ENCODE measurements around the gene NEGR1. TPM values are rescaled to one million over a fixed set of nuclear protein-coding genes. Genes with fewer than 3 reads are reported as not detected.

The NEGR1 gene
- polyA plus RNA-seq, 3 donors, result 1.6 to 45.8 (median 10.3) TPM

DNA sequence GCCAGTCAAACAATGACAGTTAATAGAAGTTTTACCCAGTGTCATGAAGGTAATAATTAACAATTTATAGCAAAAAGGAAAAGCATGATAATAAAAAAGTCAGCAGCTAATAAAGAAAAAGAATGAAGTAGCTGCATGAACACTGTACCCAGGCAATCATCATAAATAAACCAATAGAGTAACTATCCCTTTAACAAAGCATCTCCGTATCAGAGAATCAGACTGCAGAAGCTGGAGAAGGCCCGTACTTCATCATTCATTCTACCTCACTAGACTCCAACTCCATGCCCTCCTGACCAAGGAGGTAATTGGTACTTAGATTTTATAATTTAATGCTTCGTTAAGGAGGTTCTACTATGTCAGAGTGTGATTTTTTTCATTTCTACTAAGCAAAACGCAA, 140.5 kb downstream of the NEGR1 start:
- 69 to 89% (median 83%) methylated on average over 4 of the region's 4 CpGs for WGBS, 3 donors

DNA sequence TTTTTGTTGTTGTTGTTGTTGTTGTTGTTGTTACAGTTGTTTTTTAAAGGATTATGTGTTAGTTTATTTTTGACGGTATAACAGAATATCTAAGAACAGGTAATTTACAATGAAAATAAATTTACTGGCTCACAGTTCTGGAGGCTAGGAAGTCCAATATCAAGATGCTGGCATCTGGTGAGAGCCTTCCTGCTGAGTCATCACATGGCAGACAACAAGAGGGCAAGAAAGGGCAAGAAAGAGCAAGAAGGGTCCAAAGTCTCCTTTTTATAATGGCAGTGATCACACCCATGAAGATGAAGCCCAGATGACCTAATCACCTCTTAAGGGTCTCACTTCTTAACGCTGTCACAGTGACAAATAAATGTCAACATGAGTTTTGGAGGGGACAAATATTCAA, 142.1 kb downstream of the NEGR1 start:
- 71 to 78% (median 75%) methylated on average over 2 of the region's 2 CpGs for WGBS, 3 donors

More for the DNA sequence above, 140.5 kb downstream of the NEGR1 start:
- H3K27ac ChIP-seq (ENCODE audit: low read depth, low read length), result no peak overlapping the region

DNA sequence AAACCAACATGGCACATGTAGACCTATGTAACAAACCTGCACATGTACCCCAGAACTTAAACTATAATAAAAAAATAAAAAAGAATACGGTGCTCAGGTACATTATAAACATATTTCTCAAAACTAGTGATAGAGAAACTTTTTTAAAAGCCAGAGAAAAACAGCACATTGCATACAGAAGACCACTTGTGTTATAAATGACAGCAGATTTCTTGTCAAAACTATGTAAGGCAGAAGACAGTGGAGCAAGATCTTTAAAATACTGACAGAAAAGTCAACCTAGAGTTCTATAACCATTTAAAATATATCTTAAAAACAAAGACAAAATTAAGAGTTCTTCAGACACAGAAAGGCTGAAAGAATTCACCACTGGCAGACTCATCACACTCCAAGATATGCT, 144.7 kb downstream of the NEGR1 start:
- WGBS, 3 donors, result 80 to 91% (median 83%) methylated on average over 1 of the region's 1 CpG
- H3K27ac ChIP-seq (ENCODE audit: low read depth, low read length), result no peak overlapping the region

More for the DNA sequence above, 142.1 kb downstream of the NEGR1 start:
- no peak overlapping the region for H3K27ac ChIP-seq (ENCODE audit: low read depth, low read length)

DNA sequence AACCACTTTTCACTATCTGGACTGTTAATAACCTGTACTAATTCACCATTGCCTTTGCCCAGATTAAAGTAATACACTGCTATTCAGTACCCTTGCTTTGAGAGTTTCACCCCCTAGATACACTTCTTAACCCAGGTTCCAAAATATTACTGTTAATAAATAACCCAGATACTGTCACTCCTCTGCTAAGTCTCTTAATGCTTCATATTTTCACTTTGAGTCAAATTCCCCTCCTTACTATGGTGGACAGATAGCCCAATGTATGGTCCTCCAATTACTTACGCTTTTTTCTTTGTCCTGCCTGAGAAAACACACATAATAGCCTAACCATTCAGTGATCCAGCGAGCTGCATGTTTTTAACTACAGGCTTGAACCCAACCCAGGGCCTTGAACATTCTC, 152.5 kb downstream of the NEGR1 start:
- 73 to 92% (median 88%) methylated on average over 2 of the region's 2 CpGs for WGBS, 3 donors
- H3K27ac ChIP-seq (ENCODE audit: low read depth, low read length), result no peak overlapping the region

DNA sequence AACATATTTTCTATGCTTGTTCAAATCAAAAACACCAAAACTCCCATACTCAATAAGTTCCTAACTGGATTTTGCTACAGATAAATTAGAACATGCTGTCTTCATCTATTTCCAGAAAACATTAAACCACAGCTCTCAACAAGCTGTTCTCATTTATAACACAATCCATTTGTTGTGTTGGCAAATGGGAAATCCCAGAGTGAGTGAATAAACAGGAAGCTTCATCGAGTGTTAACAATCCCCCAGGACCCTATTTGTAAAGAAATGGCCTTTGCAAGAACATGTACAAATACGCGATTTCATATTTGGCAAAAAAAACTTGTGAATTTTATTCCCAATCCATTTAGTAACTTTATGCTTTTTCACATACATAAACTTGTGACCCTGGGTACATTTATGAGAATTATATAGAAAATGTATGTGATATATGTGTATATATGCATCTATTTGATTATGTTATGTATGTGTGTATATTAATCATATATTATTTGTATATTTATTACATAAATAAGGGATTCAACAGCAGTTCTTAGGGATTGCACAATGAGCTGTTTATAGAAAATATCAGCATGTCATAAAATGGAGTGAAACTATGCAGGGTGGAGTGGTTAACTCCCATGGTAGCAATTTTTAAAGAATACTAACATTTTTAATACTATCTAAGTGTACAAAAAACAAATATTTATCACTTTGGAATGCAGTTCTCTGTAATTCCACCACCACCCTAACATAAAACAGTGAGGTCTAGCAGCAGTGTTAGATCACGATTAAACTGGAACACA, 160.0 kb downstream of the NEGR1 start:
- no peak overlapping the region for H3K27ac ChIP-seq (ENCODE audit: low read depth, low read length)
- WGBS, 3 donors, result 47 to 69% (median 58%) methylated on average over 4 of the region's 4 CpGs

DNA sequence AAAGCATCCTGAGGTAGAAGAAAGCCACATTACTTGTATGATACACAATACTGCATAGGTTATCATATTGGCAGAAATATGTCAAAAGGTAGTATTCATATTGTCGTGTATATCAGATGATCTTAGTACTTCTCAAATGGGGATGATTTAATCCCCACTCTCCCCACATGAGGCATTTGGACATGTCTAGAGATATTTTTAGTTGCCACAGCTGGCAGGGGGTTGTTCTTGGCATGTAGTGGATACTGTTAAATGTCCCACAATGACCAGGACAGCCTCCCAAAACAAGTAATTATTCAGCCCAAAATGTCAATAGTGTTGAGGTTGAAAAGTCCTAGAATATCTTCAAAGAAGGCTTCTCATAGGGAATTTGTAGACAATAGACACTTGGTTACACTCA, 162.8 kb downstream of the NEGR1 start:
- WGBS, 3 donors, result 70 to 86% (median 75%) methylated on average over 1 of the region's 1 CpG

DNA sequence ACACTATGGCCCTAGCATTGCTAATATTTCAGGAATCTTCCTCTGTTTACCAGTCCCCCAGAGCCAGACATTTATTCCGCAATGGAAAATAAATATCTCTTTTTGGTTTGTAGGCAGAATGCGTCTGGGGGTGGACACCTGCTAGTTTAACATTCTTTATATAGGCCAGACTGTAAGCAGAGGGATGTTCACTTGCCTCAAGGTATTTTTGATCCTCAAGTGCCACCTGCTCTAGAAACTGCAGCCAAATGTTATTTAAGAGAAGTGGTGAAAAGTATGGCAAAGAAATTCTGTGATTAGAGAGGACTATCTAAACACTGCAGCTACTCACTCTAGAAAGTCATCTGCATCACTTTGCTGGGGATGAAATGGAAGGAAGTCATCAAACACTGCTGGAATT, 164.7 kb downstream of the NEGR1 start:
- WGBS, 3 donors, result 80 to 94% (median 91%) methylated on average over 2 of the region's 2 CpGs

More for the DNA sequence above, 162.8 kb downstream of the NEGR1 start:
- no peak overlapping the region for H3K27ac ChIP-seq (ENCODE audit: low read depth, low read length)

DNA sequence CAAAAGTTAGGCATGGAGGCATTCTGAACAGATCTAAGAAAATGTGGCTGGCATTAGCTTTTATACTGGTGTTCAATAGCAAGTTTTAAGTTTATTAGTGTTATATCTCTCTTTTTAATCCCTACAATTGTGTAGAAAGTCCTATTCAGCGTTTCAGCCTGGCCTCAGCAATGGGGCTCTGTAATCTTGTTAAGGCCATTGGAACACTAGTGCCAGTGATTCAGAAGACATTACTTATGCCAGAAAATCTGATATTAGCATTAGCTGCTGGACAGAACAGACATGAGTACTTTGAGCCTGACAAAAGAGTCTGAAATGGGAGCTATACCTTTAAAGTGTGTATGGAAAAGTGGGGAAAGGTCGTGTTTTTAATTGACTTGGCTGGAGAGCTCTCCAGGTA, 167.0 kb downstream of the NEGR1 start:
- no peak overlapping the region for H3K27ac ChIP-seq (ENCODE audit: low read depth, low read length)
- WGBS, 3 donors, result 50 to 81% (median 78%) methylated on average over 2 of the region's 2 CpGs

More for the DNA sequence above, 164.7 kb downstream of the NEGR1 start:
- H3K27ac ChIP-seq (ENCODE audit: low read depth, low read length), result no peak overlapping the region

DNA sequence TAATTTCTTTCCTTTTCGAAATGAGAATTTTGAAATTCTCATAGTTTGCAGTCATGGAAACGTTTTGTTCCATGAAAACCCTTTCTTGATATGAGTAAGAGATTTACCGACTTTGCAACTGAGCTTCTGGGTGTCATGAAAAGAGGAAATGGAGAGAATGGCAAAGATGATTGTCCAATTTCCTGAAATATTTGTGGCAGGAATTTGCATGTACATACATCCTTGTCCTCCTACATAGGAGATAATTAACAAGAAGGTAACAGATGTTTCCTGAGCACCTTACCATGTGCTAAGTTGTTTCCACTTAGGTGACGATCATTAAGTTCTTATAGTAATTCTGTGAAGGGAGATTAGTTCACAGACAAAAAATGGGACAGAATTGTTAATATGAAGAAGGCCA, 170.7 kb downstream of the NEGR1 start:
- 56 to 64% (median 61%) methylated on average over 4 of the region's 4 CpGs for whole genome bisulfite sequencing, 3 donors
- no peak overlapping the region for H3K27ac ChIP-seq (ENCODE audit: low read depth, low read length)

DNA sequence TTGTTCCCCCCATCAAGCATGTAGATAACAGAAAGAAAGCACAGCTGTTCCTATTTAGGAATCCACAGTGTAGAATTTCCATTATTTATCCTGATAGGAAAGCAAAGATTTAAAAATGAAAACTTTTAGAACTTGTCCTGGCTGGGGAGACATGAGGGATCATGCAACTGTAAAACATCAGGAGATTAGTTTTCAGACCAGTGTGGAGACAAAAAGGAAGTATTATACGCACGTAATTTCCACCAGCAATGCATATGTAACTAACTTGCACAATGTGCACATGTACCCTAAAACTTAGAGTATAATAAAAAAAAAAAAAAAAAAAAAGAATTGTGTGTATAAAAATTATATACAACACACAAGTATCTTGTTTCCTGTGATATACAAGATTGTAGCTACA, 172.4 kb downstream of the NEGR1 start:
- 25 to 74% (median 39%) methylated on average over 2 of the region's 2 CpGs for WGBS, 3 donors
- no peak overlapping the region for H3K27ac ChIP-seq (ENCODE audit: low read depth, low read length)

DNA sequence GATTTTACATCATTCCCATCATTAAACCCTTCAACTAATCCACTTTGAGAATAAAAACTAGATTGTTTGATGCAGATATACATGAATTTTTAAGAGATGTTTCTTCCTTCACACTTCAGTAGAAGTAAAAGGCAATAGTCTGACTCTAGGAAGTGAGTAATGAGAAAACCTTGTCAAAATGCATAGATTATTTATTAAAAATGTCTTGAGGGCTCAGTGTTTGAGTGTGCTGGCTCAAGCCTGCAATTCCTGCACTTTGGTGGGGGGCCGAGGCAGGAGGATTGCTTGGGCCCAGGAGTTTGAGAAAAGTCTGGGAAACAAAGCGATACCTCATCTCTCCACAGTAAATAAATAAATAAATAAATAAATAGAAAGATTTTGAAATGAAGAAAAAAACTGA, 177.1 kb downstream of the NEGR1 start:
- H3K27ac ChIP-seq (ENCODE audit: low read depth, low read length), result no peak overlapping the region
- WGBS, 3 donors, result 86 to 96% (median 88%) methylated on average over 2 of the region's 2 CpGs

DNA sequence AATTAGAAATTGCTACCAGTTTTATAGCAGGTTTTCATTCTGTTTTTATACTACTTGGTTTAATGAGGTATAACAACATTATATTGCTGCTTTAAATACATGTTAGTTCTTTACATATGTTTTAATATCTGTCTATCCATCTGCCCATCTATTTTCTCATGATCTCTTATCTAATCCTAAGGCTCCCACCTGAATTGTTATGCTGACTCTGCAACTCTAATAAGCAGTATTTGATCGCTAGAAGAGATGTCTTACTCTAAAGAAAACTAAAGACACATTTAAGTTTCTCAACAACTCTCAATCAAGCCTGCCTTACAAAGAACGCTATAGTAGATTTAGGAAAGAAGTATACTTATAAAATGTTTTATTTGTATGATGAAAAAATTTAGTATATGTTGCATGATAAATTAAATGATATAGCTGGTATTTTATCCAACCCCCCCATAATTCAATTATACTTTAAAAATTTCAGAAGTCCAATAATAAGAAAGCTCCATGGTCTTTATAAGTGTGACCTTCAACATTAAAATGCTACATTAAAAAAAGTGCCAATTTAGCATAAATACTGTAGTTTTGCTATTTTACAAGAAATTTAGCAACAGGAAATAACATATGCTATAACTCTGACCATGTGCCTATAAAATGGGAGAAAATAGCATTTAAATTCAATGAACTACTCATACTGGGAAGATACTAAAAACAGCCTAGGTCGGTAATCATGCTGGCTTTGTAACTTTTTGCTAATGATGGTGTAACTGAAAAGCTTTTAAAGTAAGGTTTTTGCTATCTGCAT, 180.3 kb downstream of the NEGR1 start:
- no peak overlapping the region for H3K27ac ChIP-seq (ENCODE audit: low read depth, low read length)
- WGBS, 3 donors, result 78 to 91% (median 86%) methylated on average over 3 of the region's 3 CpGs

DNA sequence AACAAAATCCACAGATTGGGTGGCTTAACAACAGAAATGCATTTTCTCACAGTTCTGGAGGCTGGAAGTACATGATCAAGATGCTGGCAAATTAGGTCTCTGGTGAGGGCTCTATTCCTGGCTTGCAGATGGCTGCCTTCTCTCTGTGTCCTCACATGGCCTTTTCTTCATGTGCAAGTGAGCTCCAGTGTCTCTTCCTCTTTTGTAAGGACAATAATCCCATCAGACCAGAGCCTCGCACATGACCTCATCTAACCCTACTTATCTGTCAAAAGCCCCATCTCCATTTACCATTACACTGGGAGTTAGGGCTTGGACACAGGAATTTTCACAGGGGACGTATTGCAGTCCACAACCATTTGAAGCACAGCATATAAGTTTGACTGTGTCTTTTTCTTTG, 181.6 kb downstream of the NEGR1 start:
- no peak overlapping the region for H3K27ac ChIP-seq (ENCODE audit: low read depth, low read length)
- 61 to 71% (median 64%) methylated on average over 2 of the region's 2 CpGs for WGBS, 3 donors

DNA sequence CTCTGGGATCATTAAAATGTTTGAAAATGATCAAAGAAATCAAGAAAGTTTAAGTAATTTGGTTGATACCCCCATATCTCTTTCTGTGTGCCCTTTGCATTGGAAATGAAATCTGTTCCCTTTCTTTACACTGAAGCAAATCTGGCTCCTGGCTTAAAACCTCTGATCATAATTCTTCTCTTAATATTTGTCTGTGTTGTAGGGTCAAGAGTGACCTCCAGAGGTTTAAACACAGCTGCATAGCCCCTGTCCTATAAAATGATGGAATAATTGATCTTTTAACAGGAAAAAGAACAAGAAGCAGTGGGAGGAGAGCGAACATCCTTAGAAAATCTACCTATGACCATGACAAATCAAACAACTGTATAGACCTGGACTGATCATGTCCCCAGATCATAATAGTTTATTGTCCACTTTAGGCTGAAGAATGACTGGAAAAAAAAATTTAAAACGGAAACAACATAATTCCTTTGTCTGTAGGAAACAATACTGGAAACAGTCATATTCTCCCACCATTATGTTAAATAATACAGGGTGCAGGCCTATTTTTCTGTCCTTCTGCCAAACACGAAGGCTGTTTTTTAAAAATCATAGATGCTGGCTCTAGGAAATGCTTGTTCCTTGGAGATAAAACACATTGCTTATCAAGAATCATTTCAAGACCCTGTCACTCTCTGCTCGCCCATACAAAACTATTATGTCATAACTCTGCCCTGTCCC, 184.3 kb downstream of the NEGR1 start:
- WGBS, 3 donors, result 79 to 87% (median 83%) methylated on average over 4 of the region's 4 CpGs
- H3K27ac ChIP-seq (ENCODE audit: low read depth, low read length), result no peak overlapping the region

DNA sequence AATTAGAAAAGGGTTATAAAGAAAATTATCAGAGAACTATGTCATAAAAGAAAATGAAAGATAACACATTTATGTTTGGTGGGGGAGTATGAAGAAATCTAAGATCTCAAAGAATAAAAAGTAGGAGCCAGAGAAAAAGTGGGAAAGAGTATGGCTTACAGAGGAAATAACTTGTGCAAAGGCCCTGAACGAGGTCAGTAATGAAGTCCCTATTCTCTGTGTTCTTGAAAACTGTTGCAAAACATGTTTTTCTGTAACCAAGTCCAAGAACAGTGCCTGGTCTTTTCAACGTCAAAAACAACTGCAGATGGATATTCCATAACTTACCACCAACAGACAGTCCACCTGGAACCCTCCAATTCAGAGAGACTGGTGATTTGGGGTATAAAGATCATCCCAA, 188.1 kb downstream of the NEGR1 start:
- 50 to 58% (median 55%) methylated on average over 2 of the region's 2 CpGs for WGBS, 3 donors
- no peak overlapping the region for H3K27ac ChIP-seq (ENCODE audit: low read depth, low read length)

DNA sequence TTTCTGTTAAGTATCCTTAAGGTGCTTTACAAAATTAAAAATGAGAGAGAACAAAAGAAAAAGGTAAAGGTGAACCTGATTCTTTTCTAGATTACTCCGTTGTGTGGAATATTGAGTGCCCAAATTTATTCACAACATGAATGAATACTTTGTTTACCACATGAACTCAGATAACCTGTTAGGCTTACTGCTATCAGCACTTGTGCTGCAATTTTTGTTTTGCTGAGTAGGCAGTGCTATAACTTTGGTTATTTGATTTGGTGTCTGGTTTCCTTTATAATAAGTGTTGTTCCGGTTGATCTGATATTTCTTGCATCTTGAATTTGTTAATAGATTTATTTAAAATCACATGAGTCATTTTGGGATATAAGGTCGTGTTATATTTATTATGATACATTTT, 195.9 kb downstream of the NEGR1 start:
- 52 to 85% (median 78%) methylated on average over 3 of the region's 3 CpGs for WGBS, 3 donors
- no peak overlapping the region for H3K27ac ChIP-seq (ENCODE audit: low read depth, low read length)

DNA sequence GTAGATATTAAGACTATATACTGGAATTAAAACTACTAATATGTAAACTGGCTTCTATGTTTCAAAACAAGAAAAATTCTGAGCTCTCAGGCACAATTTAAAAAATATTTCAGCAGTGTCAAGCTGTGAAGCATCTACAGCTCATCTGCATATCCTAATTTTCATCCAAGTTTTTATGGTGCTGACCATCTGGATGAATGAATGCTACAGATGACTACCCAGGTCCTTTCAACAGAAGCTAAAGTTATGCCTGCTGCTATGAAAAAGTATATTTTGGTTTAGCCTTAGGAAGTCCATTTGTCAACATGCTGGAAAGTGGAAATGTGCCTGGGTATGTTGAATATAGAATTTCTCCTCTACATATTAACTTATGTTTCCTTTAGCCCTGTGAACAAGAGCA, 206.9 kb downstream of the NEGR1 start:
- no peak overlapping the region for H3K27ac ChIP-seq (ENCODE audit: low read depth, low read length)

DNA sequence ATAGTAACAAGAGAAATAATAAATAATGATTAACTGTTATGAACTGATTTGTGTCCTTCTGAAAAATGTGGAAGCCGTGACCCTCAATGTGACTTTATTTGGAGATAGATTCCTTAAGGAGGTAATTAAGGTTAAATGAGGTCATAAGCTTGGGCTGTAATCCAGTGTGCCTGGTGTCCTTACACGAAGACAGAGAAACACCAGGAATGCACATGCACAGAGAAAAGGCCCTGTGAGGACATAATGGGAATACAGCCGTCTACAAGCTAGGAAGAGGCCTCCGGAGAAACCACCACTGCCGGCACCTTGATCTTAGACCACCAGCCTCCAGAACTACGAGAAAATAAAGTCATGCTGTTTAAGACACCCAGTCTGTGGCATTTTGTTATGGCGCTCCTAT, 215.9 kb downstream of the NEGR1 start:
- H3K27ac ChIP-seq (ENCODE audit: low read depth, low read length), result no peak overlapping the region
- 55 to 77% (median 74%) methylated on average over 7 of the region's 7 CpGs for WGBS, 3 donors
